ENCODE data around the gene PLBD1.

The PLBD1 gene

DNA sequence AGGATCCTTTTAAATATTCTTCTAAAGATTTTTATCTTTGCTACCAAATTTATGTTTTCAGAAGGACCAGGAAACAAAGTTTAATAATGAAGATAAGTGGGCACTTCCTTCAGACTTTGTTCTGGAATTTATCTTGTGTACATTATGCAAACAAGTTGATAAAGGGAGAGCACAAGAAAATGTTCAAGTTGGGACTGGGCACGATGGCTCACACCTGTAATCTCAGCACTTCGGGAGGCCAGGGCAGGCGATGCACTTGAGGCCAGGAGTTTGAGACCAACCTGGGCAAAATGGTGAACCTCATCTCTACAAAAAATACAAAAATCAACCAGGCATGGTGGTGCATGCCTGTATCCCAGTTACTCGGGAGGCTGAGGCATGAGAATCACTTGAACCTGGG lies 4.6 kb downstream of the PLBD1 start:
- DNase-seq: no peak

DNA sequence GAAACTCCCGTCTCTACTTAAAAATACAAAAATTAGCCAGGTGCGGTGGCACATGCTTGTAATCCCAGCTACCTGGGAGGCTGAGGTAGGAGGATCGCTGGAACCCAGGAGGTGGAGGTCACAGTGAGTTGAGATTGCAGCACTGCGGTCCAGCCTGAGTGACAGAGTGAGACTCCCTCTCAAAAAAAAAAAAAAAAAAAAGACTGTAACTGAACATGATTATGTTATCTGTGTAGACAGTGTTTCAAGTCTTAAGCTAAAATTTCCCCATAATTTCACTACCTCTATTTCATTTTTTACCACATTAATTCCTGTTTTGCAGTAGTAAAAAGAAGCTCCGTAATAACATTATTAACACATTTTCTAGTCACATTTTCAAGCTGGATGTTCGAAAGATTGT lies 5.4 kb downstream of the PLBD1 start:
- no peak for DNase-seq

DNA sequence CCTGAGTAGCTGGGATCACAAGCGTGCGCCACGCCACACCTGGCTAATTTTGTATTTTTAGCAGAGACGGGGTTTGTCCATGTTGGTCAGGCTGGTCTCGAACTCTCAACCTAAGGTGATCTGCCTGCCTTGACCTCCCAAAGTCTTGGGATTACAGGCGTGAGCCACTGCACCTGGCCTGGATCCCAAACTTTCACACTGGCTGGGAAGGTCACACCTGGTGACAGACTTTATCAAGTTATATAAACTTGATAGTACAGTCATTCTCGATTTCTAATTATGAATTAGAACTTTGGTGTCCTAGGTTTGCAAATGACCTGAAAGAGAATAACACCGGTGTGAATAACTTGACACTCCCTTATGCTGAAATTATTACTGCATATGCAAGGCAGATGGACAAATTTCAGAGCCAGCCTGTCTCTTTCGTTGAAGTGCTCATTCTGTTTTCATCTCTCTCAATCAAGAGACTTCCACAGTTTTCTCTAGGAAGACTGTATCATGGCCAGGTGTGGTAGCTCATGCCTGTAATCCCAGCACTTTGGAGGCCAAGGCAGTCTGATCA lies 5.9 kb downstream of the PLBD1 start:
- no peak for DNase-seq

GRCh38 chr12:14560904-14561574 lies 6.6 kb downstream of the PLBD1 start:
- DNase-seq: no peak

DNA sequence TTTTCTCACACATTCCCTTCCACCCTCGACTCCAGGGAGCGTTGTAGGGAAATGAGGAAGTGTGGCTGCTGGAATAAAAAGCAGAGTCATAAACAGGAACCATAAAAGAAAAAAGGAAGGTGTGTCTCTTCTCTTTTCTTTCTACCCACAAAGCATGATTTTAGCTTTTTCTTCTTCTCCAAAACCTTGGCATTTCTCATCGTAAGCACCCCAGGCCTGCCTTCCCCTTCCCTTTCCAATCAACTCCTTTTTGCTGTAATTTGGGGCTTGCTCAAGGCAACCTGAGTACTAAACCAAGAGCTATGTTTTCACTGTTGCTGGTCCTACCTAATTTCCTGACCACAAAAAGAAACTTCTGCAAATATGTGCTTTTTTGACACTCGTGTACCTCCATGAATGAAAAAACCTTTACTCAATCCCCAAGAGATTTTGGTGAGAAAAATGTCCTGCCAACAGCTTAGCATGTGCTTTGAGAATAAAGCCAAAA lies 9.2 kb downstream of the PLBD1 start:
- DNase-seq: no peak

GRCh38 chr12:14557966-14558365 lies 9.7 kb downstream of the PLBD1 start:
- DNase-seq: no peak

DNA sequence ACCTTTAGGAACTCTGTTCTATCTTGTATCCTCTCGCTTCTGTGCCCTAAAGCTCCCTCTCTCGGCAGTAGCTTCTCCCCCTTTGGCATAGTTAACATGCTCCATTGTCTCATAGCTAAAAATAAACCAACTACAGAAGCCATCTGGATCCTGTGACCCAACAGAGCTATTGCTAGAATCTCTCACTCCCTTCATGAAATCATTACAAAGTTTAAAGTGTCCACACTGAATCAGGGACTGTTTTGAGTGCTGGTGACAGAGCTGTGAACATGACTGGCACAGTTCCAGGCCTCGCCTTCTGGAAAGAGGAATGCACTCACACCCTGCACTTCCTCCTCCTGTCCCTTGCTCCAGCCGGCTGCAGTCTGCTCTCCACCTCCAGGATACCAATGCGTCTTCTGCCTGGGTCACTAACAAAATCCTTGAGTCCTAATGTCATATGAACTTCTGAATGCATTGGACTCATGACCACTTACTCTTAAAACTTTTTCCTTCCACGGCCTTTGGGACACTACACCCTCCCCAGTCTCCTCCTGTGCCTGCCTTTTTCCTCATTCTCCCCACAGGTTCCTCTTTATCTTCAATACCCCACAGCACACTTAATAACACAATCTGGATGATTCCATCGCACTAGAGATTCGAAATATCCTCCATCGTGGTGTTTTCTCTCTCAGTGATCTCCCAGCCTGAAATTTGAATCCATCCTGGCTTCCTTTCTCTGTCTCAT lies 13.2 kb downstream of the PLBD1 start:
- no peak for DNase-seq

DNA sequence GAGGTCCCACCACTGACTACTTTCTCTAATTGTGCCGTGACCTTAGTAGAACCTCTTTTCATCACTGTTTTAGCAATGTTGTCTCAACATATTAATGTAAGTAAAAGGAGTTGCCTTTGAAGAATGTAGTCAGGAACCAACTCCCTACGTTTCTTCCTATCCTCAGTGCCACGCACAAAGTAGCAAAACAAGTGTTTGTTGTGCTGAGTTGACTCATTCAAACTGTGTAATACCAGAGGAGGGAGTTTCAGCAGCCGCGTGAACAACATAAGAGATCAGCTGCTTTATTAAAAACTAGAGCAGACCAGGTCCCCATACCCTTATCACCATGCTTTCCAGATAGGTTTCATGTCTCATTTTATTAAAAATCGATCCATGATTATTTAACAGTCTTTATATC lies 19.1 kb downstream of the PLBD1 start:
- no peak for DNase-seq

DNA sequence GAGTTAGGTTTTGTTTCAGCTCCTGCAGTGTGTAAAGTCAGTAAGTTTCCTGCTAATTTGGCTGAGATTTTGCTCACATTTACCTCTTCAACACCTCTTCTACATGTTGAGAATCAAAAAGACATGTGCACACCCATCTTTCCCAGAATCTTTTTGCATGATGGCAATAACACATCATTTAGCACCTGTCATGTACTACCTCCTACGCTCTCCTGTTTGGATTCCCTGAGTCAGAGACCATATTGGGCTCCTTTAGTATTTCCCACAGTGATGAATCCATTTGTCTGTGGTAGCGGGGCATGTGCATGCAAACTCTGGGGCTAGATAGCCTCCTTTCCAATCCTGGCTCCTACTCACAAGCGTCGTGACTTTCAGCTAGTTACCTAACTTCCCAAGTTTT lies 20.1 kb downstream of the PLBD1 start:
- no peak for DNase-seq

GRCh38 chr12:14545144-14546124 lies 22.2 kb downstream of the PLBD1 start:
- no peak for DNase-seq

DNA sequence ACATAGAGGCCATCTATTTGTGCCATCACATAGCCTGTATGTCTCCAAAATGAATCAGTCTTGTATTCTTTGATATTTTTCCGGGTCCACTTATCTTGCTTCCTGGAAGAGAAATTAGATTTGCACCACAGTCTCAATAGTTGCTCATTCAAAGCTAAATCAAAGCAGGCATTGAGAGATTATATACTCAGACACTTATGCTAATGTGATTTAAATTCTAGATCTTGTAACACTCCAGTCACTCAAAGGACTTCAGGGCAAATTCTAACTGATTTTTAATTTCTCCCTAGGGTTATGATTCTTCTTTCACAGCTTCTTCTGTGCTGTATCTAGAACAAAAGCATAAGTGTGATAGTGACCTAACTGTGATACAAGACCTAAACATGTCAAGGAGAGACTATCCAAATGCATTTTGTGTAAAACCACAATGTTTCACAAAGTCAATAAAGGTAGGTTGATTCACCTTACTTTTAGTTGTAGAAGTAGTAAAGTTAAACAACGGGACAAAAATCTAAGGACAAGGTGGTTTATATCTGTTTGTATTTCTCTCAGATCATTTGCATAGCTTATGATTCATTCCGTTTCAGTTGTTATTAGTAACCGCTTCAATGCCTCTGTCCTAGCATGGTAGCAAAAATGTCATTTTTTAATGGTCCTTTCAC lies 26.8 kb downstream of the PLBD1 start:
- DNase-seq: no peak

DNA sequence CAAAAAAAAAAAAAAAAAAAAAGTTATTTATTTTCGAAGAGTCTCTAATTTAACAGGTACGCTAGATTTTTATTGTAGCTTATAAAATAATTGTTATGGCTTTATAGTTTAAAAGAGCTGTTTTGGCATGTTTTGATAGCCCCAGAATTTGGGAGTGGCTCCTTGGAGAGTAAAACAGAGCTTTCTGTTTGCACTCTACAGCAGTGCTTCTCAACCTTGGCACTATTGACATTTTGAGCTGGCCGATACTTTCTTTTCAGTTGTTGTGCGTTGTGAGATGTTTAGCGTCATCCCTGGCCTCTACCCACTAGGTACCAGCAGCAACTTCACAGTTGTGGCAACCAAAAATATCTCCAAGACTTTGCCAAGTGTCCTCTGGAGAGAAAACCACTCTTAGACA lies 30.6 kb downstream of the PLBD1 start:
- no peak for DNase-seq

- no peak for DNase-seq
Observed at GRCh38 chr12:14532152-14532551, 35.5 kb downstream of the PLBD1 start.

- no peak for DNase-seq
Observed at GRCh38 chr12:14525964-14526363, 41.7 kb downstream of the PLBD1 start.

GRCh38 chr12:14521822-14522221 lies 45.9 kb downstream of the PLBD1 start:
- no peak for DNase-seq

DNA sequence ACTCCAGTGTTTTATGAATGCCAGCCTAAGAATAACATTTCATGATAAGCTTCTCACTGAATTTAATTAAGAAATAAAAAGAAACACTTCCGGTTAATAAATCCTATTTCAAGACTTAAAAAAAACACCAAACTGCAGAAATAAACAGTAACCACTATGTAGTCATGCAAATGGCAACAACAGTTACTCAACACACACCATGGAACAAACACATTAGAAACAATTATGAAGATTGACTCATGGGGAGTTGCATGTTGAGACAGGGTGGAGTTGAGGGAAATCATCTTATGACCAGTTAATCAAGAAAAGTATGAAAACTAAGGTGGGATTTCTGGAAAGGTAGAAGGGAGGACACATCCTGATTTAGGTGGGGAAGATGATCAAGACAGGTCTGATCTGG lies 52.7 kb downstream of the PLBD1 start:
- DNase-seq: no peak

- no peak for DNase-seq
Observed at GRCh38 chr12:14514154-14514842, 53.4 kb downstream of the PLBD1 start.

- no peak for DNase-seq
Observed at GRCh38 chr12:14510574-14510973, 57.1 kb downstream of the PLBD1 start.

DNA sequence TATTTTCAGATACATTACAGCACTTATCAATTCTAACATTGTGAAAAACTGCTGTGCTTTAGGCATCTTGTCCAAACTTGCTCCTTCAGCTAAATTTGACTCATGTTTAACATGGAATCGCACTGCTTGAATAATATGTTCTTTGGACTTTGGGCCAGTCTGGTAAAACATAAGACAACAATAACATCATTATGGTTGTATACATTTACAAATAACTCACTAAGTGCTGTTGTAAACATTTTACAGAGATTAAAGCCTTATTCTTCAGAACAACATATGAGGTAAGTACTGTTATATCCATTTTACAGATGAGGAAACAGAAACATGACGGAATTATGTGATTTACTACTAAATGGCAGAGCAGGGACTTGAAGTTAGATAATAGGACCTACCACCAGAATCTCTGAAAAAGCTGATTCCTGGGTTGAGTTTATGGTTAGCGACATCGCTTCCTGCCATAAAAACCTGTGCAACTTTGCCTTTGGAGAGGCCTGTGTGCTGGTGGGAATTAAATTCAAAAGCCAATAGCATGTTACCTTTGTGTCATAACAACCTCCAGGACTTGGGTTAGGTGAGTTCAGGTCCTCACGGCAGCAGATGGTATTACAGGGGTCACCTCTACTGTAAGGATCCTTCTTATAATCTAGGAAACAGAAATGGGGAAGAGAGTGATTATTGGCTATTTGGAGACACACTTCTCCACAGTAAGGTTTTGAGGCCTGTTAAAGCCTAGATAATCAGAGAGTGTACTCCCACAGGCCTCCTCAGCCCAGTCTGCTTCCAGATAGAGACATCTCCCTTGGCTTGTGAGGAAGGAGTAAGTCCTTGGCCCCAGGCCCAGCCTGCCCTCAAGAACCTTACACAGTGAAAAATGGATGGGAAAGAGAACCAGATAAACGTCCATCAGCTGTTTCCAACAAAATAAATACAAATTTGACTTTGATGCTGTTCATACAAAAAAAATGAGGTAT lies 61.8 kb downstream of the PLBD1 start:
- DNase-seq: no peak

- no peak for DNase-seq
Observed at GRCh38 chr12:14495326-14495725, 72.4 kb downstream of the PLBD1 start.

DNA sequence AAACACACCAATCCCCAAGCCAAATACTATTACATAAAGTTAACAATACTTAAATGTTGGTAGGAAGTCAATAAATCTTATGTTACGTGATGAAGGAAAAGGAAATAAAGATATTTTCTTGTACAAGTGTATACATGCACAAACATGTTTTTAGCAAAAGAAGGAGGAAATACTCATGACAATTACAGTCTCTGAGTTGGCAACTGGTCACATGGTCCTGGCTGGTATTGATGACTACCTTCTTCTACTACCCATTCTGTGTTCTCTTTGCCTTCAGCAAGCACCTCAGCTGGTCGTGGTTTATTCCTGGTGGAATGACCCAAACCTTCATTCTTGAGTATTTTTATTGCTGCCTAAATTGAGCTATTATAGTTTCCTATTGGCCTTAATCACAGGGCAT lies 84.8 kb downstream of the PLBD1 start:
- no peak for DNase-seq
